ENCODE data around the gene LRP1B.

The LRP1B gene

DNA sequence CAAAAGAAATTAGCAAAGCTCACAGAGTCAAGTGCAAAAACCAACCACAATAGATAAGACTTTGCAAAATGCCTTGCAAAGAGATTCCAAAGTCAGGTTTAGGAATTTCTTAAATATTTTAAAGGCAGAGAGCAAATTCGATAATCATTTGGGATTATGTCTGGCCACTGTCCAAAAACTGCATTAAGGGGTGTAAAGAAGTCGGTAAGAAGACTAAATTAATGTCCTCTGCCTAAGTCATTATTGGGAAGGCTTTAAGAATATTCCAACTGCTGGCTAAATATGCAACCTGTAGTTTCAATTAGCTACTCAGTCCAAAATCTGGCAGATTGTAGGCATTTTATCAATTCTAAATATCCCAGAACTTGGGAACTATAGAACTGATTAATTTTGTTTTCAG lies 13.7 kb upstream of the LRP1B start:
- Histone ChIP-seq H3K36me3 (ENCODE audit: control insufficient read depth, insufficient read depth, low read length) (no peaks in the 10 kb centered on the region), H3K9me3 (ENCODE audit: control insufficient read depth, low read length) (no peaks in the 10 kb centered on the region), H3K27ac (ENCODE audit: insufficient read depth, low read length, poor library complexity, severe bottlenecking) (no peak overlapping the region), H3K4me1 (ENCODE audit: control insufficient read depth, insufficient read depth, low read length, poor library complexity, severe bottlenecking) (no peaks in the 10 kb centered on the region), H3K27me3 (replicated peaks; ENCODE audit: control insufficient read depth, insufficient read depth, low read length, poor library complexity, severe bottlenecking) (no peaks in the 10 kb centered on the region), H3K4me3 (ENCODE audit: insufficient read depth, low read depth, low read length, poor library complexity, severe bottlenecking) (no peak overlapping the region)
- no peak for DNase-seq

DNA sequence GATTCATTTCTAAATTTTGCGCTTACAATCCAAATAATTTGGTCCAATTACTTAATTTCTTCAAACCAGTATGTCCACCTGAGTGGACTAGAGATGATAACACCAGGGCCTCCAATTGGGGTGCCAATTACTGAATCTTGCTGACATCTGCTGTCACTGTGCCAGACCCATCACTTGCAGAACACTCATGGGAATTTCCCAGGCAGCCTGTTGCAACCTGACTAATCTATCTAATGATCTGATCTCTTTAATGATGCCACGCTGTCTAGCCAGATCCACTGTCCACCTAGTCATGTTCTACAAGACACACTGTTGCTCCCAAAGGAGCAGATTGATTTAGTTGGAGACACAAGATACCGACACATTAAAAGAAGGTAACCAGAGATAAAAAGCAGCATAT lies 11.8 kb upstream of the LRP1B start:
- Histone ChIP-seq H3K27ac (ENCODE audit: insufficient read depth, low read length, poor library complexity, severe bottlenecking) (no peak overlapping the region), H3K27me3 (replicated peaks; ENCODE audit: control insufficient read depth, insufficient read depth, low read length, poor library complexity, severe bottlenecking) (no peaks in the 10 kb centered on the region), H3K9me3 (ENCODE audit: control insufficient read depth, low read length) (no peaks in the 10 kb centered on the region), H3K4me1 (ENCODE audit: control insufficient read depth, insufficient read depth, low read length, poor library complexity, severe bottlenecking) (no peaks in the 10 kb centered on the region), H3K4me3 (ENCODE audit: insufficient read depth, low read depth, low read length, poor library complexity, severe bottlenecking) (no peak overlapping the region), H3K36me3 (ENCODE audit: control insufficient read depth, insufficient read depth, low read length) (no peaks in the 10 kb centered on the region)
- DNase-seq = no peak

DNA sequence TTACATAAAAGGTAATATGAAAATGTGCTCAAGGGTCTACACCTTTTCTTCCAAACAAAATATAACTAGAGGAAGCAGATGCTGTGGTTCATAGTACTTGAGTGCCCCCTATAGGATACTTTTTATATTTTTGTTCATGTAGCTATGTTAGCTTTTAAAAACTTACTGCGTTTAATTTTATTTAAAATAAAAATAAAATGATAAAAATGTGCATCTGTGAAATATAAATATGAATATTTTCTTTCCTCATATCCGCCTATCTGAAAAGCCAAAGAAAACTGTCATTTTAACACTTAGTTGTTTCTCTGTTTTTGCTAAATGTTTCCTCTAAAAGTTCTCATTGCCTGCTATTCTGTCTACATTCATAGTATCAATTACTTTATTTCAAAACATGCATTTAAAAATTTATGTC lies 9.6 kb upstream of the LRP1B start:
- Histone ChIP-seq H3K27ac (ENCODE audit: insufficient read depth, low read length, poor library complexity, severe bottlenecking) (no peak overlapping the region), H3K27me3 (replicated peaks; ENCODE audit: control insufficient read depth, insufficient read depth, low read length, poor library complexity, severe bottlenecking) (no peaks in the 10 kb centered on the region), H3K4me3 (ENCODE audit: insufficient read depth, low read depth, low read length, poor library complexity, severe bottlenecking) (no peak overlapping the region), H3K36me3 (ENCODE audit: control insufficient read depth, insufficient read depth, low read length) (no peaks in the 10 kb centered on the region), H3K4me1 (ENCODE audit: control insufficient read depth, insufficient read depth, low read length, poor library complexity, severe bottlenecking) (no peaks in the 10 kb centered on the region), H3K9me3 (ENCODE audit: control insufficient read depth, low read length) (no peaks in the 10 kb centered on the region)
- DNase-seq = no peak

DNA sequence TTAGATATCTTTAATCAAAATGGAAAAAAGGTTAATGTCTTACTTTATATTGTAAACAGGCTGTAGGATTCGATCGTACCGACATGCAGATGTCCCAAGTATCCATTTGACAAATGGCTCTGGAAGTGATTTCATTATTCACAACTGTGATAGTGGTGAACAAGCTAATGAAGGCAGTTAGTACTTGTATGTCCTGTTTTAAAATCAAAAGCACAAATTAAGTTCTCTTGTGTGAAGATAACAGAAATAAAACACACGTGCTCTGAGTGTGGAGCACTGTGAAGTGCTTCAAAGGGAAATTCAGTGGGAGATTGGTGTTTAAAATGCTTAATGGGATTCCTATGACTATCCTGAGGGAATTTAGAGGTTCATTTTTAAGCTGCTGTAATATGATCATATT lies 8.6 kb upstream of the LRP1B start:
- H3K27me3 ChIP-seq (replicated peaks; ENCODE audit: control insufficient read depth, insufficient read depth, low read length, poor library complexity, severe bottlenecking) = no peaks in the 10 kb centered on the region
- no peak overlapping the region for H3K4me3 ChIP-seq (ENCODE audit: insufficient read depth, low read depth, low read length, poor library complexity, severe bottlenecking)
- no peak for DNase-seq
- H3K36me3 ChIP-seq (ENCODE audit: control insufficient read depth, insufficient read depth, low read length) = no peaks in the 10 kb centered on the region
- H3K4me1 ChIP-seq (ENCODE audit: control insufficient read depth, insufficient read depth, low read length, poor library complexity, severe bottlenecking) = no peaks in the 10 kb centered on the region
- no peaks in the 10 kb centered on the region for H3K9me3 ChIP-seq (ENCODE audit: control insufficient read depth, low read length)
- H3K27ac ChIP-seq (ENCODE audit: insufficient read depth, low read length, poor library complexity, severe bottlenecking) = no peak overlapping the region

DNA sequence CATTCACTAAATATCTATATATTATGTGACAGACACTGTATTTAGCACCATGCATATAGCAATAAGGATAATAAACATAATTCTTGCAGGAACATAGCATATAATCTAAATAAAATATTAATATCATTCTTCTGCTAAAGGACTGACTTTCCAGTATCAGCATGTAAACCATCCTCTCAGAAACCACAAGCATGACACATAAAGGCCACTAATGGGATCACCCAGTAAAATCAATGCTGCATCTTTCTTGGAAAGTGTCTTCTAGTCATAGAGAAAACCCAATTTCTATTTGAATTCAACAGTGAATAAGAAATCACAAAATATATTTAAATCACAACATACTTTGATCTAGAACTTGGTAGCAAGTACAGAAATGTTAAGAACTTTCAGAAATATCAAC lies 5.8 kb upstream of the LRP1B start:
- H3K27me3 ChIP-seq (replicated peaks; ENCODE audit: control insufficient read depth, insufficient read depth, low read length, poor library complexity, severe bottlenecking) = no peaks in the 10 kb centered on the region
- H3K4me3 ChIP-seq (ENCODE audit: insufficient read depth, low read depth, low read length, poor library complexity, severe bottlenecking) = no peak overlapping the region
- H3K27ac ChIP-seq (ENCODE audit: insufficient read depth, low read length, poor library complexity, severe bottlenecking) = no peak overlapping the region
- no peaks in the 10 kb centered on the region for H3K9me3 ChIP-seq (ENCODE audit: control insufficient read depth, low read length)
- DNase-seq = no peak
- no peaks in the 10 kb centered on the region for H3K4me1 ChIP-seq (ENCODE audit: control insufficient read depth, insufficient read depth, low read length, poor library complexity, severe bottlenecking)
- no peaks in the 10 kb centered on the region for H3K36me3 ChIP-seq (ENCODE audit: control insufficient read depth, insufficient read depth, low read length)

DNA sequence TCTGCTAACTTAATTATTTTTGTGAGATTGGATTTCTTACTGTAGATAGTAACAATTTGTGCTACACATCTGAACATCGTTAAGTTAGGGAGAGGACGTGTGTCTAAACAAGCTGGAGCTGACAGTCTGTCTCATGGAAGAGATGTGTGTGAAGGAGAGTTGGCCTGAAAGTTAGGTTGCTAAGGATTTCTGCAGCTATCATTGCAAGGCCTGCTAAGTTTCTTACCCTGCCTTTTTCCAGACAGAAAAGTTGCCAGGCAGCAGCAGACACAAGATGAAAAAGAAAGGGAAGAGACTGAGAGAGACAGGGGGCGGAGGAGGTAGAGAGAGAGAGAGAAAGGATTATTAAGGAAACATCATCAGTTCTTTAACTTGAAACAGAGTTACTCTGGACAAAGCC lies 4.1 kb upstream of the LRP1B start:
- no peak overlapping the region for H3K4me3 ChIP-seq (ENCODE audit: insufficient read depth, low read depth, low read length, poor library complexity, severe bottlenecking)
- H3K27ac ChIP-seq (ENCODE audit: insufficient read depth, low read length, poor library complexity, severe bottlenecking) = no peak overlapping the region
- no peaks in the 10 kb centered on the region for H3K9me3 ChIP-seq (ENCODE audit: control insufficient read depth, low read length)
- H3K36me3 ChIP-seq (ENCODE audit: control insufficient read depth, insufficient read depth, low read length) = no peaks in the 10 kb centered on the region
- no peaks in the 10 kb centered on the region for H3K27me3 ChIP-seq (replicated peaks; ENCODE audit: control insufficient read depth, insufficient read depth, low read length, poor library complexity, severe bottlenecking)
- H3K4me1 ChIP-seq (ENCODE audit: control insufficient read depth, insufficient read depth, low read length, poor library complexity, severe bottlenecking) = no peaks in the 10 kb centered on the region
- no peak for DNase-seq

DNA sequence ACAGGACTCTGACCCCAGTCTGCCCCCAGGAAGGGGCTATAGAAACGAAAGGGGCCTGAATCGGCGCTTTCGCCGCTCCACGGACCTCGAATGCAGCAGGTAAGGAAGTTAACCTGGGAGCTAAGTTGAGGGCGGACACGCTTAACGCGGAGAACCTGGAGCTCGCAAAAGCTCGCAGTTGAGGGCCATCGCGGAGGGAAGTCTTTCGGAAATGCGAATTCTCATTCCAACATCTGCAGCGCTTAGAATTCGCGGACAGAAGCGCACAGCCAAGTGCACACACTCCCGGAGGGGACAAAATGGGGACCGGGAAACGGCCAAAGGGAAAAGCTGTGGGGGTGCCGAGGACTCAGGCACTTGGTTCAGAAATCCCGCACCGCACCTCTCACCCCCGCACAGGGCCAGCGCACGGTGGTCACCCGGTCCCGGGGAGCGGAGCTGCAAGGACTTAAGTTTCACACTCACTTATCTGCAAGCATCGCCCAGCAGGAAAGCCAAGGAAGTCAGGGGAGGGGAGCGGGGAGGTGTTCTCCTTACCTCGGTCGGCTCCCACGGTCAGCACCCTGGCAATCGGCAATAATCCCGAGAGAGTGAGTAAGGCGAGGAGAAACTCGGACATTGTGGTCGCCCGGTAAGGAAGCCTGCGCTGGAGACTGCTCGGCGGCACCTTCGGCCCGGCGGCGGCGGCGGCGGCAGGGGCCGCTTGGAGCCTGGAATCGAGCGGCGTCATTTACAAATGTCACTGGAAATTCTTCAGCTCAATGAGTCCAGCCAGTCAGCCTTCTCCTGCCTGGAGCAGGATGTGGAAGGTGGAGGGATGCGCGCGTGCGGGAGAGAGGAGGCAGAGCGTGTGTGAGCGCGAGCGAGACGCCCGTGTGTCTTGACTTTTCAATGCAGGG lies 456 bp downstream of the LRP1B start:
- H3K27ac ChIP-seq (ENCODE audit: insufficient read depth, low read length, poor library complexity, severe bottlenecking) = no peak overlapping the region
- no peaks in the 10 kb centered on the region for H3K36me3 ChIP-seq (ENCODE audit: control insufficient read depth, insufficient read depth, low read length)
- DNase-seq = no peak
- H3K9me3 ChIP-seq (ENCODE audit: control insufficient read depth, low read length) = no peaks in the 10 kb centered on the region
- no peaks in the 10 kb centered on the region for H3K27me3 ChIP-seq (replicated peaks; ENCODE audit: control insufficient read depth, insufficient read depth, low read length, poor library complexity, severe bottlenecking)
- H3K4me3 ChIP-seq (ENCODE audit: insufficient read depth, low read depth, low read length, poor library complexity, severe bottlenecking) = no peak overlapping the region
- no peaks in the 10 kb centered on the region for H3K4me1 ChIP-seq (ENCODE audit: control insufficient read depth, insufficient read depth, low read length, poor library complexity, severe bottlenecking)

DNA sequence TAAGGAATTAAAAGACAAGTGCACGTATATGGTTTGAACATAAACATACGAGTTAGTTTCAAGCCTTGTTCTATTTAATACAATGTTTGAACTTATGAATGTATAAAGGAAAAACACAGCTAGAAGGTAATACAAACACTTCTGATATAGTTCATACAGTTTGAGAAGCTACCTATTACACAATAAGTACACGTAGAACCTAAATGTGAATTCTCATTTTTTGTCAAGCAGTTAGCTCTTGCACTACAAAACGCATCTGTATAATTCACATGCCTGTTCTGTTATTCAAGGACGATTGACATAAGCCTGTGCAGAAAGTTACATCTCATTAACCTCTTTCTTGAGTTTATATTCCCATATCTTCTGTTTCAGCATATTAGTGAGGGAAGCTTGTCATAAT lies 2.7 kb downstream of the LRP1B start:
- DNase-seq = no peak
- H3K4me3 ChIP-seq (ENCODE audit: insufficient read depth, low read depth, low read length, poor library complexity, severe bottlenecking) = no peak overlapping the region

DNA sequence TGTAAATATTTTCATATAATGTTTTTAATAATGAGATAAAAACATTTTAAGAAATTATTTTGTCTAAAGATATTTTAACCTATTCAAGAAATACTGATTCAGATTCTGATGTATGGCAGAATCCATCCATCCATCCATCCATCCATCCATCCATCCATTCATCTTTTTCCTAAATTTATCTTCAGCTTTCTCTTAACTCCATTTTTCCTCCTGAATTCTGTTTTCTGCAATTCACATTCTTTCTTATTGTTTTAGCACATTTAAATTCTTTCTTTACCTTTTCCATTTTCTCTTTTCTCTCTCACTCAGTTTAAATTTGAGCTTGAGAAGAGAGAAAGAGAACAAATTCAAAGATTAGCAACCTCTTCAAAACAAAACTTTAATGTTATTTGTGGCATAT lies 3.6 kb downstream of the LRP1B start:
- Histone ChIP-seq H3K36me3 (ENCODE audit: control insufficient read depth, insufficient read depth, low read length) (no peaks in the 10 kb centered on the region), H3K9me3 (ENCODE audit: control insufficient read depth, low read length) (no peaks in the 10 kb centered on the region), H3K27me3 (replicated peaks; ENCODE audit: control insufficient read depth, insufficient read depth, low read length, poor library complexity, severe bottlenecking) (no peaks in the 10 kb centered on the region), H3K27ac (ENCODE audit: insufficient read depth, low read length, poor library complexity, severe bottlenecking) (no peak overlapping the region), H3K4me3 (ENCODE audit: insufficient read depth, low read depth, low read length, poor library complexity, severe bottlenecking) (no peak overlapping the region), H3K4me1 (ENCODE audit: control insufficient read depth, insufficient read depth, low read length, poor library complexity, severe bottlenecking) (no peaks in the 10 kb centered on the region)
- no peak for DNase-seq

More for the DNA sequence above, 2.7 kb downstream of the LRP1B start:
- no peak overlapping the region for H3K27ac ChIP-seq (ENCODE audit: insufficient read depth, low read length, poor library complexity, severe bottlenecking)
- no peaks in the 10 kb centered on the region for H3K9me3 ChIP-seq (ENCODE audit: control insufficient read depth, low read length)
- H3K4me1 ChIP-seq (ENCODE audit: control insufficient read depth, insufficient read depth, low read length, poor library complexity, severe bottlenecking) = no peaks in the 10 kb centered on the region
- H3K27me3 ChIP-seq (replicated peaks; ENCODE audit: control insufficient read depth, insufficient read depth, low read length, poor library complexity, severe bottlenecking) = no peaks in the 10 kb centered on the region
- no peaks in the 10 kb centered on the region for H3K36me3 ChIP-seq (ENCODE audit: control insufficient read depth, insufficient read depth, low read length)

DNA sequence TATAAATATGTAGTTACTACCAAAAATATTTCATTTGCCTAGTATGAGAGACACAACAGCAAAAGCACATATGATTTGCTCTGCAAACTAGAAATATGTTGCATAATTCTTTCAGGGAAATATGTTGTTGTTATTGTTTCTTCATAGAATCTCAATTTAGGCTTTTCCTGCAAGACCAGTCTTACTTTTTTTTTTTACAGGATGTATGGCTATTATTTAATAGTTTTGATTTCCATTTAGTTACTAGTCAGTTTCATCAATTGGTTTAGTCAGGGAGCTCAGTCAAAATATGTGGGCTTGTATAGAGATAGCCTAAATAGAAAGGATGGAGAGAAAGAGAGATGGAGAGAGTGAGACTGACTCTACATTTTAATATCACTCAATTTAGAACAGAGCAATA lies 6.1 kb downstream of the LRP1B start:
- Histone ChIP-seq H3K4me3 (ENCODE audit: insufficient read depth, low read depth, low read length, poor library complexity, severe bottlenecking) (no peak overlapping the region), H3K4me1 (ENCODE audit: control insufficient read depth, insufficient read depth, low read length, poor library complexity, severe bottlenecking) (no peaks in the 10 kb centered on the region), H3K9me3 (ENCODE audit: control insufficient read depth, low read length) (no peaks in the 10 kb centered on the region), H3K27me3 (replicated peaks; ENCODE audit: control insufficient read depth, insufficient read depth, low read length, poor library complexity, severe bottlenecking) (no peaks in the 10 kb centered on the region), H3K27ac (ENCODE audit: insufficient read depth, low read length, poor library complexity, severe bottlenecking) (no peak overlapping the region), H3K36me3 (ENCODE audit: control insufficient read depth, insufficient read depth, low read length) (no peaks in the 10 kb centered on the region)
- no peak for DNase-seq

Measured in effector memory CD4-positive, alpha-beta T cell (primary cell).